Mesenchymal stem cell (in vitro differentiated cells and primary cell): Measurements from ENCODE around the gene LRRC19. TPM values are rescaled to one million over a fixed set of nuclear protein-coding genes. Genes with fewer than 3 reads are reported as not detected.

ENCODE experiments used
- DNase-seq: peaks from one replicate; pipeline ENCODE4 v3.0.0-alpha.2; 2013
- H2AFZ ChIP-seq: one replicate; pipeline ENCODE4 v1.6.1; 2013; ENCODE audit warnings: low read depth, mild to moderate bottlenecking, control low read depth, inconsistent platforms, low read length, moderate library complexity
- H2AK5ac ChIP-seq: 2 replicates; pipeline ENCODE4 v1.6.1; 2013; ENCODE audit warnings: low read length, moderate library complexity, mild to moderate bottlenecking, inconsistent platforms; ENCODE audit not compliant: severe bottlenecking
- H2BK120ac ChIP-seq: one replicate; pipeline ENCODE4 v1.6.1; 2013; ENCODE audit warnings: low read depth, mild to moderate bottlenecking, inconsistent platforms, low read length, moderate library complexity
- H2BK12ac ChIP-seq, 2 experiments: one replicate each; pipeline ENCODE4 v1.6.1; 2013; ENCODE audit warnings: inconsistent platforms in 2 of 2, low read length in 2 of 2, mild to moderate bottlenecking in 2 of 2, moderate library complexity in 2 of 2, control low read depth in 1 of 2
- H2BK15ac ChIP-seq: one replicate; pipeline ENCODE4 v1.6.1; 2013; ENCODE audit warnings: mild to moderate bottlenecking, low read depth, inconsistent platforms; ENCODE audit not compliant: poor library complexity, severe bottlenecking
- H2BK5ac ChIP-seq: 2 replicates; pipeline ENCODE4 v1.6.1; 2013; ENCODE audit warnings: low read depth, mild to moderate bottlenecking, low read length, control low read depth, inconsistent platforms; ENCODE audit not compliant: poor library complexity, severe bottlenecking
- H3K14ac ChIP-seq, 2 experiments: one replicate each; pipeline ENCODE4 v1.6.1; 2013; ENCODE audit warnings: inconsistent platforms in 2 of 2, low read length in 2 of 2, control low read depth in 1 of 2, mild to moderate bottlenecking in 1 of 2, moderate library complexity in 1 of 2
- H3K18ac ChIP-seq, 2 experiments: one replicate each; pipeline ENCODE4 v1.6.1; 2013; ENCODE audit warnings: inconsistent platforms in 2 of 2, low read length in 2 of 2, control low read depth in 1 of 2, low read depth in 1 of 2, mild to moderate bottlenecking in 1 of 2
- H3K23ac ChIP-seq, 2 experiments: one replicate each; pipeline ENCODE4 v1.6.1; 2013; ENCODE audit warnings: inconsistent platforms in 2 of 2, low read length in 2 of 2, mild to moderate bottlenecking in 2 of 2, moderate library complexity in 2 of 2, control low read depth in 1 of 2
- H3K27ac ChIP-seq: 2 replicates; pipeline ENCODE4 v1.5.1; 2013; ENCODE audit warnings: mild to moderate bottlenecking, moderate library complexity, low read length, control low read depth, inconsistent platforms; ENCODE audit not compliant: poor library complexity, severe bottlenecking
- H3K27me3 ChIP-seq, 2 experiments: 2 replicates each; pipeline versions ENCODE4 v1.6.1 to v1.7.0; 2013; ENCODE audit warnings: low read length in 2 of 2, mild to moderate bottlenecking in 2 of 2, moderate library complexity in 2 of 2, control low read depth in 1 of 2, inconsistent platforms in 1 of 2; ENCODE audit not compliant: control insufficient read depth in 1 of 2, insufficient read depth in 1 of 2
- H3K36me3 ChIP-seq, 2 experiments: 2 replicates each; pipeline versions ENCODE4 v1.6.1 to v1.7.0; 2013; ENCODE audit warnings: low read length in 2 of 2, control low read depth in 1 of 2, inconsistent platforms in 1 of 2, low read depth in 1 of 2, mild to moderate bottlenecking in 1 of 2; ENCODE audit not compliant: insufficient read depth in 2 of 2, control insufficient read depth in 1 of 2
- H3K4ac ChIP-seq, 2 experiments: one replicate each; pipeline ENCODE4 v1.6.1; 2013; ENCODE audit warnings: inconsistent platforms in 2 of 2, low read length in 2 of 2, mild to moderate bottlenecking in 2 of 2, moderate library complexity in 2 of 2, control low read depth in 1 of 2, low read depth in 1 of 2
- H3K4me1 ChIP-seq: 2 replicates; pipeline ENCODE4 v1.6.1; 2013; ENCODE audit warnings: low read depth, low read length, control low read depth; ENCODE audit not compliant: control insufficient read depth, insufficient read depth
- H3K4me2 ChIP-seq: 2 replicates; pipeline ENCODE4 v1.6.1; 2013; ENCODE audit warnings: low read length, mild to moderate bottlenecking, inconsistent platforms; ENCODE audit not compliant: poor library complexity, severe bottlenecking
- H3K4me3 ChIP-seq, 2 experiments: 2 replicates each; pipeline versions ENCODE4 v1.5.1 to v1.7.0; 2013; ENCODE audit warnings: low read length in 2 of 2, mild to moderate bottlenecking in 2 of 2, control low read depth in 1 of 2, low read depth in 1 of 2; ENCODE audit not compliant: insufficient read depth in 1 of 2
- H3K79me1 ChIP-seq: replicated peaks from 2 replicates; pipeline ENCODE4 v1.6.1; 2013; ENCODE audit warnings: mild to moderate bottlenecking, control low read depth, low read length, inconsistent platforms; ENCODE audit not compliant: poor library complexity, severe bottlenecking
- H3K9ac ChIP-seq: 2 replicates; pipeline ENCODE4 v1.7.0; 2013; ENCODE audit warnings: mild to moderate bottlenecking, low read length, moderate library complexity
- H3K9me3 ChIP-seq: 2 replicates; pipeline ENCODE4 v1.7.0; 2013; ENCODE audit warnings: mild to moderate bottlenecking, low read length; ENCODE audit not compliant: control insufficient read depth
- H4K8ac ChIP-seq: one replicate; pipeline ENCODE4 v1.6.1; 2013; ENCODE audit warnings: inconsistent platforms, mild to moderate bottlenecking, low read length, moderate library complexity
- H4K91ac ChIP-seq: one replicate; pipeline ENCODE4 v1.6.1; 2013; ENCODE audit warnings: mild to moderate bottlenecking, low read length, inconsistent platforms
- WGBS: methylation state at CpG from one replicate; pipeline ENCODE4 v1.1.7; 2013; ENCODE audit warnings: mixed read lengths; 5-methylcytosine and 5-hydroxymethylcytosine counted together
- polyA plus RNA-seq, 2 experiments: library from polyadenylated mRNA; stranded (reverse); fragments of 200-250 nt; gene quantifications; one replicate each; pipeline ENCODE4 v1.2.3, GENCODE V29; 2013

LRRC19 gene
- polyA plus RNA-seq (2013, experiment 1 of 2): not detected
- polyA plus RNA-seq (2013, experiment 2 of 2): not detected

GRCh38 chr9:27005491-27005890, at the start of gene LRRC19:
LRRC19 (minus strand) TSS chr9:27005672; CDS start chr9:26999694, 5,978 bp downstream.
- H3K36me3 ChIP-seq: no peaks in the 10 kb centered on the region
- H3K9me3 ChIP-seq: no peaks in the 10 kb centered on the region
- no peak within 1 kb of the TSS for H2AK5ac ChIP-seq
- no peak within 1 kb of the TSS for H2BK120ac ChIP-seq
- no peaks in the 10 kb centered on the region for H3K4me1 ChIP-seq
- no peak within 1 kb of the TSS for H3K4me2 ChIP-seq
- no peak within 1 kb of the TSS for H2BK12ac ChIP-seq
- no peak within 1 kb of the TSS for H3K4ac ChIP-seq
- no peak within 1 kb of the TSS for H3K18ac ChIP-seq
- WGBS: 100% methylated on average over 1 of the region's 3 CpGs
- no peak within 1 kb of the TSS for H3K14ac ChIP-seq
- H3K9ac ChIP-seq: no peak within 1 kb of the TSS
- H3K4me3 ChIP-seq: no peak within 1 kb of the TSS
- no peak within 1 kb of the TSS for H4K91ac ChIP-seq
- no peak within 1 kb of the TSS for H3K27ac ChIP-seq
- no peak within 1 kb of the TSS for H4K8ac ChIP-seq
- no peaks in the 10 kb centered on the region for H3K27me3 ChIP-seq
- H2AFZ ChIP-seq: no peak within 1 kb of the TSS
- no peak within 1 kb of the TSS for H2BK15ac ChIP-seq
- no peak for DNase-seq
- no peak within 1 kb of the TSS for H2BK5ac ChIP-seq
- no peaks in the 10 kb centered on the region for H3K79me1 ChIP-seq
- H3K23ac ChIP-seq: no peak within 1 kb of the TSS

- no peak overlapping the region for H3K14ac ChIP-seq
- no peaks in the 10 kb centered on the region for H3K9me3 ChIP-seq
- H2BK15ac ChIP-seq: no peak overlapping the region
- no peak overlapping the region for H3K9ac ChIP-seq
- H3K27ac ChIP-seq: no peak overlapping the region
- peak overlapping the region in 1 of 2 experiments; percentile 9 for H3K4ac ChIP-seq
- no peak overlapping the region for H2AK5ac ChIP-seq
- H2BK120ac ChIP-seq: no peak overlapping the region
- H4K91ac ChIP-seq: no peak overlapping the region
- H2BK12ac ChIP-seq: no peak overlapping the region
- DNase-seq: no peak
- H3K23ac ChIP-seq: no peak overlapping the region
- no peak overlapping the region for H4K8ac ChIP-seq
- H3K18ac ChIP-seq: no peak overlapping the region
- H3K79me1 ChIP-seq: no peaks in the 10 kb centered on the region
- no peak overlapping the region for H2BK5ac ChIP-seq
- H3K36me3 ChIP-seq: peaks cover 0 to 9% of the 10 kb centered on the region in 2 experiments
- H3K4me2 ChIP-seq: no peak overlapping the region
- H3K4me1 ChIP-seq: no peaks in the 10 kb centered on the region
- H3K27me3 ChIP-seq: no peaks in the 10 kb centered on the region
- H3K4me3 ChIP-seq: no peak overlapping the region
- H2AFZ ChIP-seq: no peak overlapping the region
These were observed 49.4 kb upstream of the LRRC19 start for GRCh38 chr9:27054841-27055240.

- H3K18ac ChIP-seq: no peak overlapping the region
- H3K23ac ChIP-seq: no peak overlapping the region
- no peak overlapping the region for H2AK5ac ChIP-seq
- no peaks in the 10 kb centered on the region for H3K27me3 ChIP-seq
- no peak overlapping the region for H4K8ac ChIP-seq
- no peak for DNase-seq
- no peak overlapping the region for H2BK12ac ChIP-seq
- no peak overlapping the region for H3K14ac ChIP-seq
- no peak overlapping the region for H2BK5ac ChIP-seq
- no peaks in the 10 kb centered on the region for H3K4me1 ChIP-seq
- no peaks in the 10 kb centered on the region for H3K79me1 ChIP-seq
- H3K9ac ChIP-seq: no peak overlapping the region
- no peak overlapping the region for H3K4ac ChIP-seq
- H4K91ac ChIP-seq: no peak overlapping the region
- H3K27ac ChIP-seq: no peak overlapping the region
- no peak overlapping the region for H3K4me2 ChIP-seq
- H3K36me3 ChIP-seq: peaks cover 0 to 11% of the 10 kb centered on the region in 2 experiments
- H2AFZ ChIP-seq: no peak overlapping the region
- WGBS: 100% methylated on average over 1 of the region's 1 CpG
- H3K9me3 ChIP-seq: no peaks in the 10 kb centered on the region
- no peak overlapping the region for H3K4me3 ChIP-seq
- H2BK120ac ChIP-seq: no peak overlapping the region
- no peak overlapping the region for H2BK15ac ChIP-seq
These were observed 48.7 kb upstream of the LRRC19 start for GRCh38 chr9:27054125-27054524.

GRCh38 chr9:27053369-27054022, 48.0 kb upstream of the LRRC19 start:
- Histone ChIP-seq H2BK15ac (no peak overlapping the region), H2BK12ac (no peak overlapping the region), H3K14ac (no peak overlapping the region), H3K4me1 (no peaks in the 10 kb centered on the region), H3K4me3 (no peak overlapping the region), H3K27me3 (no peaks in the 10 kb centered on the region), H2BK5ac (no peak overlapping the region), H3K4ac (no peak overlapping the region), H2AK5ac (no peak overlapping the region), H2BK120ac (no peak overlapping the region), H3K9me3 (no peaks in the 10 kb centered on the region), H3K18ac (no peak overlapping the region), H3K79me1 (no peaks in the 10 kb centered on the region), H3K9ac (no peak overlapping the region), H3K23ac (no peak overlapping the region), H2AFZ (no peak overlapping the region), H4K8ac (no peak overlapping the region), H3K36me3 (peaks cover 0 to 14% of the 10 kb centered on the region in 2 experiments), H3K27ac (no peak overlapping the region), H4K91ac (no peak overlapping the region), H3K4me2 (no peak overlapping the region)
- 25% methylated on average over 2 of the region's 6 CpGs for WGBS
- peak; percentile 40 for DNase-seq
